Stimulated activated CD8-positive, alpha-beta memory T cell treated with anti-CD3 and anti-CD28 coated beads, Interleukin-15, amount 100 ng/mL, for 4 hours (primary cell): ENCODE results near the gene NOC4L.
"Not testable (repeated sequence)": the region's sequence is repeated elsewhere in the genome, so short reads cannot be mapped to it uniquely, and the experiment has no call there.

Experiments used
- DNase-seq, 2 donors: peaks; one replicate each; pipeline ENCODE4 v3.0.0-alpha.2; 2020; ENCODE audit warnings: low read depth in 2 of 2

Gene NOC4L

DNA sequence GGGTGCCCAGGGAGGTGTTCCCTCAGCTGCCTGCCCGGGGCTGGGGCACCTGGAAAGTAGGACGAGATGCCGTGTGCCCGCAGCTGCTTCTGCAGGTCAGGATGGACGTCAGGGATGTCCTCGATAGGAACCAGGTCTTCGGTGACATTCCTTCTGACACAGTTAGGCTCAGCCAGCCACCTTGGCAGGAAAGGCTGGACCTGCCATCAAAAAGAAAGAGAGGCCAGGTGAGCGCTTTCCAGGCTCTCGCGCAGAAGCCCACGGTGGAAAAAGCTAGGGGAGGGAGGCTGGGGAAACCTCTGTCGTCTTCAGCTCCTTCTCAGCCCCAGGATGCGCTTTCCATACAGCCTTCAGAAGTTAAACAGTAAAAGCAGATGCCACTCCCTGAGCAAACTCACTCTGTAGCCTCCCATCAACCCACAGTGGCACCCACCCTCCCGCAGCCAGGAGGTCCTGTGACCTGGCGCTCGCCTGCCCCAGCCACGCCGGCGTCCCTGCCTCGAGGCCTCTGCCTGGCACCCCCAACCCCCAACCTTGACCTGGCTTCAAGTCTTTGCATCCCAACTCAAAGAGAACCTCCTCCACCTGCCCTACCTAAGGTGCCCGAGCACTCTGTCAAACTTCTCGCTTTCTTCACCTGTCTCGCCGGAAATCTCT lies 1.4 kb upstream of the NOC4L start:
- DNase-seq = no peak

GRCh38 chr12:132143336-132144071 lies 753 bp upstream of the NOC4L start:
- DNase-seq = no peak

DNA sequence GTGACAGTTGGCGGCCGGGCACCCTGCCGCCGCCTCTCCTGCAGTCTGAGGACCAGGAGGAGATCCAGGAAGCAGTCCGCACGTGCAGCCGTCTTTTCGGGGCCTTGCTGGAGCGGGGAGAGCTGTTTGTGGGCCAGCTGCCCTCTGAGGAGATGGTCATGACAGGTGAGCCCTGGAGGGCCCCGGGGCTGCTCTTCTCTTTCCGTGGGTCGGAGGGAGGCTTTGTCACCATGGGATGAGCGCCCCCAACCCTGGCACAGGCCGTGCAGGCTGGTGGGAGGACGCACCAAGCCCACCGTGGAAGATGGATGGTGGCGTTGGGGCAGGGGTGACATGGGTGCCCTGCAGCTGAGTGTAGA lies 532 bp downstream of the NOC4L start:
- no peak for DNase-seq

DNA sequence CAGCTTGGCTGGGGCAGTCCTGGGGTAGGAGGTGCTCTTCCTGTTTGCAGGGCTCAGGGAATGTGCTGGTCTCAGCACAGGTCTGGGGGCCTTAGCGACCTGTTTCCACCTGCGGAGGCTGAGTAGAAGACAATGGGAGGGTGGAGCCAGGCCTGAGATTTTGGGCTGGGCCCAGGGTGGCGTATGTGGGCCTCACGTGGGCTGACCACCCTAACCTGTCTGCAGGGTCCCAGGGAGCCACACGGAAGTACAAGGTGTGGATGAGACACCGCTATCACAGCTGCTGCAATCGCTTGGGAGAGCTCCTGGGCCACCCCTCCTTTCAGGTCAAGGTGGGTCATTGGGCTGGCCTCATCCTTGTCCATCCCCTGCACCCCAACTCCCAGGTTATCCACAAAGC lies 1.1 kb downstream of the NOC4L start:
- no peak for DNase-seq

DNA sequence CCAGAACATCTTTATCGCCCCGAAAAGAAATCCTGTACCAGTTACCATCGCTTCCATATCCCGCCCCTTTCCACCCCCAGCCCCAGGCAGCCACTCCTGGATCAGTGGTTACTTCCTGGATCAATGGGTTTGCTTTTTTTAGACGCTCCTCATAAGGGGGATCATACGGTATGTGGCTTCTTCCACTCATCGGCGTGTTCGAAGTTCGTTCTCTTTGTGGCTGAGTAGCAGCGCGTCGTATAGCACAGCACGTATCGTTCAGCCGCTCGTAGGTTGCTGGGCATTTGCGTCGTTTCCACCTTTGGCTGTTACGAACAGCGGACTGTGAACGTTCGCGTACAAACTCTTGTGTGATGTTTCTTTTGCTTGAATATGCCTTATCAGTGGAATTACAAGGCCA lies 1.8 kb downstream of the NOC4L start:
- no peak for DNase-seq

- no peak for DNase-seq
Measured at GRCh38 chr12:132146772-132147422, 2.6 kb downstream of the NOC4L start.

- no peak for DNase-seq
Measured at GRCh38 chr12:132147423-132148367, 3.4 kb downstream of the NOC4L start.

DNA sequence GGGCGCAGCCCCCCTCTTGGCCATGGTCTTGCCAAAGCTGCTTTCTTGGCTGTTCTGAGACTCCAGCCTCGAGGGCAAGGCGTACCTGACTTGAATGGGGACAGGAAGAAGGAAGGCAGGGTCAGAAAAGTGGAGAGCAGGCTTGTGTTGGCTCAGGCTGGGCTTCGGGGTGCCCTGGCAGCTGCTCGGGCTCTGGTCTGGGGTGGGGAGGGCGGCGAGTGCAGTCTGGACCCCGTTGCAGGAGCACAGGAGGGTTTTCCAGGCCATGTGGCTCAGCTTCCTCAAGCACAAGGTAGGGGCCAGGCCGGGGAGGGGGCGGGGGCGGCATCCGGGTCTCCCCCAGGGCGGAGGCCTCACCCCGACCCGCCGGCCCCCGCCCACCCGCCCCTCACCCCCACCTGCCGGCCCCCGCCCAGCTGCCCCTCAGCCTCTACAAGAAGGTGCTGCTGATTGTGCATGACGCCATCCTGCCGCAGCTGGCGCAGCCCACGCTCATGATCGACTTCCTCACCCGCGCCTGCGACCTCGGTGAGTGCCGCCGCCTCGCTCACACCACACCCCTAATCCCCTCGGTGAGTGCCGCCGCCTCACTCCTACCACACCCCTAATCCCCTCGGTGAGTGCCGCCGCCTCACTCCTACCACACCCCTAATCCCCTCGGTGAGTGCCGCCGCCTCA lies 4.2 kb downstream of the NOC4L start:
- DNase-seq = no peak

GRCh38 chr12:132149526-132149925 lies 5.3 kb downstream of the NOC4L start:
- DNase-seq = not testable (repeated sequence)

DNA sequence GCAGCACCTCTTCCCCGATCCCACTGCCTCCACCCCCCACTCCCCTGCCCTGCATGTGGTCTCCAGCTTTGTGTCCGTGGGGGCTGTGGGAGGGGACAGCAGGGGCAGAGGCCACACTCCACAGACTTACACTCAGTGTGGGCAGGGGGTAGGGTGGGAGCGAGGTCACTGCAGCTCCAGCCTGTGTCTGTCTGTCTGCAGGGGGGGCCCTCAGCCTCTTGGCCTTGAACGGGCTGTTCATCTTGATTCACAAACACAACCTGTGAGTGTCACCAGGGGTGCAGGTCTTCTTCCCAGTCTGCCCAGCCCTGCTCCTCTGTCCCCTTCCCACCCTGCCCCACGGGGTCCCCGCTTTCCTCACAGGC lies 6.5 kb downstream of the NOC4L start:
- DNase-seq = no peak

GRCh38 chr12:132151145-132151765 lies 7.0 kb downstream of the NOC4L start:
- no peak for DNase-seq

DNA sequence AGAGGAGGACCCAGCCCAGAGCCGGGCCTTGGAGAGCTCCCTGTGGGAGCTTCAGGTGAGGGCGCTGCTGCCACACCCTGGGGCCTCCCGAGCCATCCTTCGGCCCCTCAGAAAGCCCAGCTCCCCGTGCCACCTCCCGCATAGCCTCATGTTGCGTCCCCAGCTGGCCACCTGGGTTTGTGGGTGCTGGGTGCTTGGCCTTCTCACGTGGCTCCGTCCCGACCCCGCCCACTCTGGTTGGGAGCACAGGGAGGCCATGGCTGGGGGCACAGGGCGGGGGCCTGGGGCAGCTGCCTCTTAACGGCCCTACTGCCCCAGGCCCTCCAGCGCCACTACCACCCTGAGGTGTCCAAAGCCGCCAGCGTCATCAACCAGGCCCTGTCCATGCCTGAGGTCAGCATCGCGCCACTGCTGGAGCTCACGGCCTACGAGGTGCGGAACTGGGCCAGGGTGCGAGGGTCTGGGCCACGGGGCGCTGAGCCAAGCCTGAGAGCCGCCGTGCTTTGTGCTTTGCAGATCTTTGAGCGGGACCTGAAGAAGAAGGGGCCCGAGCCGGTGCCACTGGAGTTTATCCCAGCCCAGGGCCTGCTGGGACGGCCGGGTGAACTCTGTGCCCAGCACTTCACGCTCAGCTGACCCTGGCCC lies 7.6 kb downstream of the NOC4L start:
- no peak for DNase-seq

GRCh38 chr12:132152411-132152821 lies 8.2 kb downstream of the NOC4L start:
- DNase-seq = no peak

DNA sequence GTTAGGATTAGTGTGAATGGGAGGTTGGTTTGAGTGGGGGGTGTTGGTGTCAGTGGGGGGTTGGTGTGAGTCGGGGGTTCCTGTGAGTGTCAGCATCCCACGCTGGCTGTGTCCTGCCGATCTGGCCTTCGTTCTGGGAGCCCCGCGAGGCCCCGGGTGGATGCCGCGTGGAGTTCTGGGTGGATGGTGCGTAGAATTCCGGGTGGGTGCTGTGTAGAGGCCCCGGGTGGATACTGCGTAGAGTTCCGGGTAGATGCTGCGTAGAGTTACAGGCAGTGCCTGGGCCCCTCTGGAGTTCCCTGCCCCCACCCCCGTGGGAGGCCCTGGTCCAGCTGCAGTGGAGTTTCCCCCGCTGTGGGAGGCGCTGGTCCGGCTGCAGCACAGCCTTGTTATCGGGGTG lies 8.7 kb downstream of the NOC4L start:
- no peak for DNase-seq

GRCh38 chr12:132153501-132154340 lies 9.5 kb downstream of the NOC4L start:
- DNase-seq = peak; percentile 27 to 40

DNA sequence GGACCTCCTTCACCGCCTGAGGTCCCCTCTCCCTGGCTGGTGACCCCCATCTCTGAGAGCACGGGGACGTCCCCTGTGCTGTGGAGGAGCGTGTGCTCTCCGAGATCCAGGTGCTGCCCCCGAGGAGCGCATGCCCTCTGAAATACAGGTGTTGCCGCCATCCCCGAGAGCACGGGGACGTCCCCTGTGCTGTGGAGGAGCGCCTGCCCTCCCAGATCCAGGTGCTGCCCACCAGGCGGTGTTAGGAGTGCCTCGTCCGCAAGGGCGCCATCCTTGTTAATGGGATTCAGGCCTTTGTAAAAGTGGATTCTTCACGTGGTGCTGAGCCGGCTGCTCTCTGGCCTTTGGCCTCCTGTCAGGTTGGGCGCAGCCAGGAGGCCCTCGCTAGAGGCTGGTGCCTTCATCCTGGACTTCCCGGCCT lies 10.1 kb downstream of the NOC4L start:
- DNase-seq = no peak

GRCh38 chr12:132154941-132155770 lies 10.9 kb downstream of the NOC4L start:
- no peak for DNase-seq

DNA sequence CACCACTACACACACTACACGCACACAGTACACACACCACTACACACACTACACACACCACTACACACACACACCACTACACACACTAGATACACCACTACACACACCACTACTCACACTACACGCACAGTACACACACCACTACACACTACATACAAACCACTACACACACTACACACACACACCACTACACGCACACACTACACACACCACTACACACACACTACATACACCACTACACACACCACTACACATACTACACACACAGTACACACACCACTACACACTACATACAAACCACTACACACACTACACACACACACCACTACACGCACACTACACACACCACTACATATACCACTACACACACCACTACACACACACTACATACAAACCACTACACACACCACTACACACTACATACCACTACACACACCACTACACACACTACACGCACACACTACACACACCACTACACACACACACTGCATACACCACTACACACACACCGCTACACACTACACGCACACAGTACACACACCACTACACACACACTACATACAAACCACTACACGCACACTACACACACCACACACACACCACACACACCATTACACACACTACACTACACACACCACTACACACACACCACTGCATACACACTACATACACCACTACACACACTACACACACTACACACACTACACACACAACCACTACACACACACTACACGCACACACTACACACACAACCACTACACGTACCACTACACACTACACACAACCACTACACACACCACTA lies 11.7 kb downstream of the NOC4L start:
- DNase-seq = no peak
